GM11168 (cell line): ENCODE data around the gene SLIT1.

Experiments used
- in situ Hi-C: fragments of 300-500 bp; cut with MboI; formaldehyde crosslinking; loops from one replicate; pipeline ENCODE4 v1.12.0; 2022; ENCODE audit warnings: low sequenced_read_pairs; ENCODE audit not compliant: unreplicated experiment

The SLIT1 gene

GRCh38 chr10:96996275-96996965, 189.3 kb downstream of the SLIT1 start:
- in situ Hi-C loops: no loop called here

GRCh38 chr10:96995851-96996250, 189.9 kb downstream of the SLIT1 start:
- in situ Hi-C loops: no loop called here

GRCh38 chr10:96992721-96993120, 193.0 kb downstream of the SLIT1 start:
- in situ Hi-C loops: no loop called here

GRCh38 chr10:96991313-96991841, 194.4 kb downstream of the SLIT1 start:
- in situ Hi-C loops: no loop called here

GRCh38 chr10:96988426-96988825, 197.3 kb downstream of the SLIT1 start:
- in situ Hi-C loops: no loop called here

GRCh38 chr10:96987842-96988175, 197.9 kb downstream of the SLIT1 start:
- in situ Hi-C loops: no loop called here

- in situ Hi-C loops: no loop called here
These were observed 198.5 kb downstream of the SLIT1 start for GRCh38 chr10:96987141-96987841.

- in situ Hi-C loops: no loop called here
These were observed 199.4 kb downstream of the SLIT1 start for GRCh38 chr10:96986200-96986856.

GRCh38 chr10:96984541-96985131, 201.1 kb downstream of the SLIT1 start:
- in situ Hi-C loops: no loop called here

GRCh38 chr10:96982149-96982930, 203.4 kb downstream of the SLIT1 start:
- in situ Hi-C loops: no loop called here

GRCh38 chr10:96978621-96979154, 207.1 kb downstream of the SLIT1 start:
- in situ Hi-C loops: loop anchor here (5.0 kb wide), 1 partner anchor 76 kb away; no protein-coding TSS in a partner anchor

GRCh38 chr10:96975136-96975535, 210.6 kb downstream of the SLIT1 start:
- in situ Hi-C loops: loop anchor here (5.0 kb wide), 1 partner anchor 73 kb away; no protein-coding TSS in a partner anchor

GRCh38 chr10:96973809-96974747, 211.7 kb downstream of the SLIT1 start:
- in situ Hi-C loops: no loop called here

- in situ Hi-C loops: no loop called here
These were observed 213.5 kb downstream of the SLIT1 start for GRCh38 chr10:96972264-96972663.

- in situ Hi-C loops: no loop called here
These were observed 214.4 kb downstream of the SLIT1 start for GRCh38 chr10:96971324-96971723.

GRCh38 chr10:96968682-96969423, 216.9 kb downstream of the SLIT1 start:
- in situ Hi-C loops: no loop called here

GRCh38 chr10:96967847-96968246, 217.9 kb downstream of the SLIT1 start:
- in situ Hi-C loops: no loop called here

- in situ Hi-C loops: no loop called here
These were observed 221.6 kb downstream of the SLIT1 start for GRCh38 chr10:96964131-96964530.
